NCI-H2081 treated with DMSO at 0.1 percent for 48 hours (cell line): ENCODE results near the gene IL1B.

Experiments used
- DNase-seq: peaks from one replicate; lab custom pipeline; 2025; lab: John Stamatoyannopoulos, UW

IL1B gene

DNA sequence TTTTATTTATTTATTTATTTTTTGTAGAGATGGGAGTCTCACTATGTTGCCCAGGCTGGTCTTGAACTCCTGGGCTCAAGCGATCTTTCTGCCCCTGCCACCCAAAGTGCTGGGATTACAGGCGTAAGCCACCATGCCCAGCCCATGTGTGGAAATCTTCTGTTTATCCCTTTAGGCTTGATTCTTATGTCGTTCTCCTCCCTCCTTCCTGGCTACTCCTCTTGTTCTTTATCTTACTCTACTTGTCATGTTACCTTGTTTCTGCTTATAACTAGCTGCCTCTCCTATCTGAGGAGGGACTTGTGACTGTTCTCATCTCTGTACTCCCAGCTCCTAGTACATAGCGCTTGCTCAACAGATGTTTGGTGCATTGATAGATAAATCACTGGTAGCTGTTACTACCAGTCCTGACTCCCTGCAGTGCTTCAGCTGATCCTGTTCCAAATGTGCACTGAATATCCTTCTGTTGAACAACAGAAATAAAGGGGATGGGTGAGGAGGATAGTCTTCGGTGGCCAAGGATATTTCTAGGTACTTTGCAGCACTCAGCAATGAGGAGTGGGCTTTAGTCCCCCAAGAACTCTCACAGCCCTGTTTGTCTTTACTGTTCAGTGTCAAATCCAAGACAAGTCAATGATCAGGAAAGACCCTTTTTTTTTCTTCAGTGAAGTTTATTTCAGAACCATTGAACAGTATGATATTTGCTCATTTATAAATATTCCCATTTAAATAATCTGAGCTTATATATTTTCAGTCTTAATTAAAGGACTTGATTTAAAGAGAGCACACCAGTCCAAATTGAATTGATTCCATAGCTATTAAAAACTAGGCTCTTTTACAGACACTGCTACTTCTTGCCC is 7.2 kb downstream of the IL1B start:
- no peak for DNase-seq

DNA sequence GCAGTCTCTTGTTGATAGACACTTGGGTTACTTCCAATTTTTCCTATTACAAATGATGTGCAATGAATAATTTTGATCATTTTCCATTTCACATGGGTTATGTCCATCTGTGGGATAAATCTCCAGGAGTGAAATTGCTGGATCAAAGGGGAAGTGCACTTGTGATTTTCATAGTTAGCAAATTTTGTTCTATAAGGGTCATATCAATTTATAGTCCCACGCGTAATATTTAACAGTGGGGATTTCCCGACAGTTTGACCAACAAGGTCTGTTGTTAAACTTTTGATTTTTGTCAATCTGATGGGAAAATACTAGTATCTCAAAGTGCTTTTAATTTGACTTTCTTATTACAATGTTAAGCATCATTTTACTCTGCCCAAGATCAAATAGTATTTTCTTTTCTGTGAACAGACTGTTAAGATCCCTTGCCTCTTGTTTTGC is 8.3 kb downstream of the IL1B start:
- DNase-seq, result no peak

DNA sequence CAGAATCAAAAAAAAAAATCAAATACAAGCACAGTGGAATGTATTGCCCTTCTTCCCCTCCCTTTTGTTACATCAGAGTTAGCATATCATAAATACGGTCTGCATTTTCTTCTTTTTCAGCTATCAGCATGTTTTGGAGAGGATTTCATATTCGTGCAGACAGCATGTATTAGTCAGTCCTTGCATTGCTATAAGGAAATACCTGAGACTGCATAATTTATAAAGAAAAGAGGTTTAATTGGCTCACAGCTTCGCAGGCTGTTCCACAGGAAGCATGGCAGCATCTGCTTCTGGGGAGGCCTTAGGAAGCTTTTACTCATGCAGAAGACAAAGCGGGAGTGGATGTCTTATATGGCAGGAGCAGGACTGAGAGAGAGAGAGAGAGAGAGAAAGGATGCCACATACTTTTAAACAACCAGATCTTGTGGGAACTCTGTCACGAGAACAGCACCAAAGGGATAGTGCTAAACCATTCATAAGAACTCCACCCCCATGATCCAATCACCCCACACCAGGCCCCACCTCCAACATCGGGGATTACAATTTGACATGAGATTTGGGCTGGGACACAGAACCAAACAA is 8.9 kb downstream of the IL1B start:
- no peak for DNase-seq

DNA sequence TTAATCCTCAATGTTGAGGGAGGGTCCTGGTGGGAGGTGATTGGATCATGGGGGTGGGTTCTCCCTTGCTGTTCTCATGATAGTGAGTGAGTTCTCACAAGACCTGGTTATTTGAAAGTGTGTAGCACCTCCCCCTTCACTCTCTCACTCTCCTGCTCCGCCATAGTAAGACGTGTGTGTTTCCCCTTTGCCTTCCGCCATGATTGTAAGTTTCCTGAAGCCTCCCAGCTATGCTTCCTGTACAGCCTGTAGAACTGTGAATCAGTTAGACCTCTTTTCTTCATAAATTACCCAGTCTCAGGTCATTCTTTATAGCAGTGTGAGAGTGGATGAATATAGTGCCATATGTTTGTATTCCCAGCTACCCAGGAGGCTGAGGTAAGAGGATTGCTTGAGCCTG is 9.6 kb downstream of the IL1B start:
- no peak for DNase-seq

DNA sequence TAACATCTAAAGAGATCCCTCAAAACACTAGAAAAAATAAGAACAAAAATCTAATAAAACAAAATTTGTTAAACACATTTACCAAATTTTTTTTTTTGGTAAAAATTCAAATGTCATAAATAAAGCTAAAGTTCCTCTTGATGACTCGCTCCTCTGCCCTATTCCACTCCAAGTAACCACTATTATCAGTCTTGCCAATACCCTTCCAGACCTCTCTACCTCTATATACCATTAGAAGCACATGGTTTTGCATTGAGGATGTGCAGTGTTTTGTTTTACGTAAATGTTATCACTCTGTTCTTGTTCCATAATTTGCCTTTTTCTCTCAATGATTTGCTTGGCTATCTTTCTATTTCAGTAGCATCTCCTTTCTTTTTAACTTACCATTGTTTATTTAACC is 10.9 kb downstream of the IL1B start:
- DNase-seq, result no peak

DNA sequence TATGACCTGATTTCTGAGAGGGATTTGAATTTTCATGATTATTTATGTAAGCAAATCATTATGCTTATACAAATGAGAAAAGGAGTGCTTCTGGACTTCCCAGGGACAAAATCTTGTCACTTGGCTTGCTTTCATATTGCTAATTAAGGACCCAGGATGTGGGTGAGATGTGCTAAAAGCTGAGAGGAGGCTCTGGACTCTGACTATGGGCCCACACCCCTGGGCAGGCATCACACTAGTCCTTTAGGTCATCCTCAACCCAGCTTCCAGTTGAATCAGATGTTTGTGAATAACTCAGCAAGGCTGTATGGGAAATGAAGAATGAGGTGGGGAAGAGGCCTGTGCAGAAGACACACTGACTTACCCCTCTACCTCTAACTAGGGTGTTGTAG is 11.9 kb downstream of the IL1B start:
- no peak for DNase-seq

DNA sequence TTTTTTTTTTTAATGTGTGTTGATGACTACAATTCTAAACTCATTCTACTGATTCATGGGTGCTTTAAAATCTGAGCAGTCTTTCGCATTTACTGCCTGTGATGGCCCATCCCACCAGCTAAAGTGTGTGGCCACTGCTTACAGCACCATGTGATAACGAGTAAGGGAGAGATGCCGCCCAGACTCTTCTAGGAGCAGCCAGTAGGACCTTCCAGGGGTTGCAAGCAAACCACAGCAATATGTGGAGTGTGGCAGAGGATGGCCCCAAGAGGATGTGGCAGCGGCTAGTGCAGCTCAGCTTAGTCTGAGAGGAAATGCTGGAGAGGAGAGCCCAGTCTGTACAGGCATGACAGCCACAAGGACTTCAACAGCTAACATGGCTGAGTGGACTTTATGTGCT is 14.9 kb downstream of the IL1B start:
- no peak for DNase-seq

DNA sequence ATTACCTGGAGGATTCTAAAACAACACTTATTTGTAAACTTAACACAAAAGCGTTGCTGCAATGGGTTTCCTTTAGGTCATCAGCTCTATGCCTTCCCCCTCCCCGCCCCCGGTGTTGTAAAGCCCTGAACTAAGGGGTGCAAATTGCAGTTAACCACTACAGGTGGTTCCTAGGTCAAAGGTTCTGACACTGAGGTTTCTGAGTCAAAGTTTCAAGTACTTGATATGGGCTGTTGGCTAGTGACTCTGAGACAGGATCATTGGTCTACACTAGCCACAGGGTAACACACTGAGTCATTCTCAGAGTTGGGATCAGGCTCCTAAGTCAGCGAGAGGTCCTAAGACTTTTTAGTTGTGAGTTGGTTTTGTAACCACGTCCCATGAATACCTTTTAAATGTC is 15.4 kb downstream of the IL1B start:
- DNase-seq, result no peak

DNA sequence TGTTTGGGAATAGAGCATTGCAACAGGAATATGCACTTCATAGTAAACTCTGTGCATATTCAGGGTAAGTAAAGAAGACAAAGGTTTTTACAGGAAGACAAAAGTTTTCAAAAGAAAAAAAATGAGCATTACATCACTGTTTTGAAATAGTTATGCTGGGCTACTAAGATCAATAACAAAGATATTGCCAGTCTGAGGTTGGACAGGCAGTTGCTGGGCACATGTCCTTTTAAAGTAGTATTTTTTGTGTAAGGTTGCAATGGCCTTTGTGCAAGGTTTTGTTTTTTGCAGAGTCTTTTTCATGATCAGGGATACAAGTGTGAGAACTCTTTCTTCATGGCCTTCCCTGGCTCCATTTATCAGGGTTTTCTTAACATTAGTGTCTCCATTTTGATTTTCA is 16.2 kb downstream of the IL1B start:
- DNase-seq, result no peak

DNA sequence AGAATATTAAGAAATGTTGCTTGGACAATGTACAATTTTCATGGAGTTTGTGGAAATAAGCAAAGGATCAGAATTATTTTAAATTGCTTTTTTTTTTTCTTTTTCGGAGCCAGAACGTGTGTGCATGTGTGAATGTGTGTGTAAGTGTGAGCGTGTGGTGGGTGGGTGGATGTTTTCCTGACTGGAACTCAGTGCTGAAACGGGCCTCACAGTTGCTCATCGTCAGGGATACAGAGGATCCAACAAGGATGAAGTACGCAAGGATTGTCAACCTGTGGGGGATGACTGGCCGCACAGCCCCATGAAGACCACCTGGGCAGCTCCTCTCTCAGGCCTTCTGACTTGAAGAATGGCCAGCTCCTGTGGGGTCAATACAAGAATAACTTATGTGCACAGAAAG is 17.5 kb downstream of the IL1B start:
- DNase-seq, result no peak

DNA sequence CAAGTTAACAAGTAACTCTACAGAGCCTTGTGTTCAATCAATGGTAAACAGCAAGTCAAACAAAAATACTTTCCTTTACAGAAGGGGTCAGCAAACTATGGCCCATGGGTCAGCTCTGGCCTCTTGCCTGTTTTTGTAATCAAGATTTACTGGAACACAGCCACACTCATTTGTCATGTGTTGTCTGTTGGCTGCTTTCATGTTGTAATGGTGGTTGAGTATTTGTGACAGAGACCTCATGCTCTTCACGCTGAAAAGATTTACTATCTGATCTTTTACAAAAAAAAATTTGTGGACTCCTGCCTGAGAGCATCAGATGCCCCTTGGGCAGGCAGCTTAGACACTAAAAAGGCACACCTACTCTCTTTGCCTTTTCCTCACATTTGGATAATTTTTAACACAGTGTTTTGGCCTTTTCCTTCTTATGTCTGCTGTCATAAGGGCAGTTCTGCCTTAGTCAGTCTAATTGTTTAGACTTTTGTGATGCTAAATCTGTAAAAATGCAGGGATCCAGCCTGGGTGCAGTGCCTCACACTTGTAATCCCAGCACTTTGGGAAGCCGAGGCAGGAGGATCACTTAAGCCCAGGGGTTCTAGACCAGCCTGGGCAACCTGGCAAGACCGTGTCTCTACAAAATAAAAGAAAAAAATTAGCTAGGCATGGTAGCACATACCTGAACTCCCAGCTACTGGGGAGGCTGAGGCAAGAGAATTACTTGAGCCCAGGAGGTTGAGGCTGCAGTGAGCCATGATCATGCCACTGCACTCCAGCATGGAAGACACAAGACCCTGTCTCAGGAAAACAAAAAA is 18.3 kb downstream of the IL1B start:
- no peak for DNase-seq

DNA sequence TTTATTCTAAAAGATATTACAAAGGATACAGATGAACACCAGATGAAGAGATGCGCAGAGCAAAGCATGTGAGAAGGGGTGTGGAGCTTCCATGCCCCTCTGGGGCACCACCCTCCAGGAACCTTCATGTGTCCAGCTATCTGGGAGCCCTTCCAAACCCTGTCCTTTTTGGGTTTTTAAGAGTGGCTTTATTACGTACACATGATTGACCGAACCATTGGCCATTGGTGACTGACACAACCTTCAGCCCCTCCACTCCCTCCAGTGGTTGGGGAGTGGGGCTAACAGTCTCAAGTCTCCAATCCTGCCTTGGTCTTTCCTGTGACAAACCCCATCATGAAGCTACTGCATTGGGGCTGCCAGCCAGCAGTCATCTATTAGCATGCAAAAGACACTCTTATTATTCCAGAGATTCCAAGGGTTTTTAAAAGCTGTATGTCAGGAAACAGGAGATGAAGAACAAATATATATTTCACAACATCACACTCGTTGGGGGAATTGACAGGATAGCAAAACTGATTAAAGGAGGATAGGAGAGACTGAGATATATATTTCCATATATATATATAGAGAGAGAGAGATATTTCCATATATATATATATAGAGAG is 19.4 kb downstream of the IL1B start:
- DNase-seq, result no peak

DNA sequence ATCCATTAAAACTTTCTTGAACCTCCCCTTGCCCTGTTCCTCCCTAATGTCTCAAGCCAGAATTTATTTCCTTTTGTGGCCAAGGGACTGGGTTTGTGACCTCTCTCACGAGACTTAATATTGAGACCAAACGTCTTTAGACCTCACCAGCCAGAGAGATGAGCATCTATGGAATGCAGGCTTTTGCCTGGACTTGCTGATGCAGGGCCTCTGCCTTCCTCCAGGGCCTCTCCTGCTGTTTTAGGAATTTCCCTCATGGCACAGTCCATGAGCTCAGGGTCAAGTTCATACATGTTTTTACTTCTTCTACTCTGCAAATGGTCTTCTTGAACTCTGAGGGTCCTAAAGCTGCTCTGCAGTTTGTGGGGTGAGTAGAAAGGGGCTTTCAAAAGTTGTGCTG is 22.3 kb downstream of the IL1B start:
- no peak for DNase-seq

DNA sequence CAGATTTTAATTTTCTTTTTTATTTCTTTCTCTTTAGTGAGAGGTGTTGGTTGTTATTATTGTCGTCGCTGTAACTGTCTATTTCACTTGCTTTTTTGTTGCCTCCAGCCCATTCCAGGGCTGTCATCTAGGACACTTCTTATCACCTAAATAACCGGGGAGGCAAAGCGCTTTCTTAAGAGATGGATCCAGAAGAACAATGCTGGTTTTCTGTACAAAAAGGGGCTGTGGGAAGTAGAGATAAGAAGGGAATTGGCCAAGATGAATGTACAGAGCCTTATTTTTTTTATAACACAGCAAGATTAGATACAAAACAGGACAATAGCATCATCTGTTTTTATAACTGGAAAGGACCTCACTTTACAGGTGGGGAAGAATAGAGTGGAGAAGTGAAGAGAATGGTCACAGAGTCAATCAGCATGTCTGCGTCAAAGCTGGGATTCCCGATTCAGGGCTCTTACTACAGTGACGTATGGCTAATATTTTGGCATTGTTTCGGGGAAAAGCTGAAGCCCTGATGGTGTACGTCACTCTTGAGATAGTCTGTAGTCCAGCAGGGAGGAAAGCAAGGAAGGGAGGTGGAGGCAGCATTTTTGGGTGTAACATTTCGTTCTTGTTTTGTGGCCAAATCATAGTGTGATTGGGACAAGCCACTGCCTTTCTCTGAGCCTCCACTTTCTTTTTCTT is 23.2 kb downstream of the IL1B start:
- DNase-seq, result no peak

DNA sequence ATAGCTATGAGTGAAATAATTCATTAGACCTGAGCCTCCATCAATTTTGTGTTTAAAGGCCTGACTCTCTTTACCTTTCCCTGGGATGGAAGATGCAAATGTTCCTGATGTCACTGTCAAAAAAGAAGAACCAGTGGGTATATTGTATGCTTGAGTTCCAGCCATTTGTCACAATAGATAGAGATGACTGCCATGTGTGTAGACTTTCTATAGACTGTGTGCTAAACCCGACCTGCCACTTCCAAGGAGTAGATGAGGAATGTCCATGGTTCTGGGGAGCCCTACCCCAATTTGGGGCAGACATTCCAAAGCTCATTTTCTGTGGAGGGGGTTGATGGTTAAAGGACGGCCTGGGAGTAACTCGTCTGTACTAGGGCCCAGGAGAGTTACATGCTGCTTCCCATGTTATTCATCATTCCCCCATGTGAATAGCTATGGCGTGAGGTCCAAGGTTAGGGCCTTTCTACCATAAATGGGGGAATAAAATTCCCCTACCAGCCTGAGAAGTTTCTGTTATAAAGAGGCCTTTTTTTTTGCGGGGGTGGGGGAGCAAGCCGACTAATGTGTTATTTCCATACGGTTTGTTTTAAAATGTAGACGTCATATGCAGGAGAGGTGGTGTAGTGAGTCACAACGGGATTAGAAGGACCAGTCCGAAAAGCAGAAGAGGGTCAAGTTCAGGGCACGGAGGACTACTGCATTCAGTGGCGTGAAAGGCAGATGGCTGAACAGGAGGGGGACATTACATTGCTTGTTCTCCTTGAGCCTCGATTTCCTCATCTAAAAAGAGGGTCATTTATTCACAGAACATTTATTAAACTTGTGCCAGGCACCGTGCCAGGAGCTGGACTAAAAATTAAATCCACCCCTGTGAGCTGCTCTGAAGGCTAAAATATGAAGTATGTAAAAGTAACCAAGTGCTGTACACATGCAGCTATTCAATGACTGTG is 24.0 kb downstream of the IL1B start:
- DNase-seq, result no peak

DNA sequence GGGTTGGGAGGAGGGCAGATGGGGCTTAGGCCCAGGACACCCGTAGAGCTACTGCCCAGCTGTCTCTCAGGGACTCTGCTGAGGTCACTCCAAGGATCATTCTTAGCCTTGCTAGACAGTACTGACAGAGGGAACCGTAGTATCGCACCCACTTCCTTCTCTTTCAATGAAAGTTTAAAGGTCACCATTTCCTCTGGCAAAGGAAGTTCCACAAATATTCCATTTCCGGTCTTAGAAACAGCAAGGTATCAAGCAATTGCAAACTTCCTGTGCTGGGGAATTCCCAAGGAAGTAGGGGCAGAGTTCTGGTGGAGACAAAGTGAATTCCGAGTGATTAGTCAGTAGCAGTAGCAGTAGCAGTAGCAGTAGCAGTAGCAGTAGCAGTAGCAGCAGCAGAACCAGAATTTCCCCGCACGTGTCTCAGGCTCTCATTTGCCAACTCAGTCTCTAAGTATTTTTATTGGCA is 24.7 kb downstream of the IL1B start:
- no peak for DNase-seq

DNA sequence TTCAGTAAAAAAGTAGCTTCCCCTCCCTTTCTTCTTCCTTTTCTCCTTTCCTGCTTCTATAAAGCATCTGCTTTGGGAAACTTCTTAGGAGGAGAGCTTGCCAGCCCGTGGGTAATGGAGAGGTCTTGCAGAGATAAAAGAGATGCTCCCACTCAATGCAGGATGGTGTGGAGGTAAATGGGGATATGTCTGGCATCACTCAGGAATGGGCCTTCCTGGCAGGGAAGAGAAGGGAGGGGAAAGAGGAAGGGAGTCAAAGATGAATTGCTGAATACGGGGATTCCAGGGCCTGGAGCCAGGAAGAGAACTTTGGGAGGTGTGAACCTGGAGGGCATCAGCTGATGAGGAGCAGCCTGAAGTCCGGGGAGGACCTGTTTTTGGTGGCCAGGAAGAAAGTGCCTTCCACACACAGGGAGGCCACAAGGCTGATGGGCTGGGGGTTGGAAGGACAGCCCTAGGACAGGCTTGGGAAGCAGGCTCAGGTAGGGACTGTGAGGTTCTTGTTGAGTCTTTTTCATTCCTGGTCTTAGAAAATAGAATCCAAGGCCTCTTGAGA is 25.2 kb downstream of the IL1B start:
- no peak for DNase-seq

DNA sequence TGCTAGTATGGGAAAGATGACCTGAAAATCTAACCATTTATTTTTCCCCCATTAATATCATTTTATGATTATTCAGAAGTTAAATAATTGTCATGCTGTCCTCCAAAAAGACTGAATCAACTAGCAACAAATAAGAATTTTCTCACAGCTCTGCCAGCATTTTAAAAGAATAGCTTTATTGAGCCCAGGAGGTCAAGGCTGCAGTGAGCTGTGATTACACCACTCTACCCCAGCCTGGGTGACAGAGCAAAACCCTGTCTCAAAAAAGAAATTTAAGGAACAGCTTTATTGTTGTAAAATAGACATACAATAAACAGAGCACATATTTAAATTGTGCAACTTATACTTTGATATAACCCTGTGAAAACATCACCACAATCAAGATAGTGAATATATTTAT is 27.5 kb downstream of the IL1B start:
- DNase-seq, result no peak

DNA sequence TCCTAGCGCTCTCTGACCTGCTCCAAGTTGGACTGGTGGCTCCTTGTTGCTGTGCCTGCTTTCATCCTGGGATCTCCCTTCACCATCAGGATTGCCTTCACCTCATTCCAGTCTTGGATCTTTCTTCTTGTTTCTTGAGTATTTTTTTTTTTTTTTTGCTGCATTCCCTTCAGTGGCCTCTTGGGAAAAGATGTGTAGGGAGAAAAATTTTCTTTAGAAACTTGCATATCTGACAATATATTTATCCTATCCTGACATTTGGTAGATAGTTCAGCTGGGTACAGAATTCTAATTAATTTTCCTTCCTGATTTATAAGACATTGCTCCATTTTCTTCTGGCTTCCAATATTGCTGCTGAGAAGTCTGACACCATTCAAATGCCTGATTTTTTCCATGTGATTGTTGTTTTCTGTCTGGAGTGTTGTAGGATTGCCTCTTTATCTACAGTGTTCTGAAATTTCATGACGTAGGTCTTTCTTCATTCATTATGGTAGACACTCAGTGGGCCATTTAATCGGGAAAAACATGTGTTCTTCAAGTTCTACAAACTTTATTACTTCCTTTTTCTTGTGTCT is 29.3 kb downstream of the IL1B start:
- no peak for DNase-seq

DNA sequence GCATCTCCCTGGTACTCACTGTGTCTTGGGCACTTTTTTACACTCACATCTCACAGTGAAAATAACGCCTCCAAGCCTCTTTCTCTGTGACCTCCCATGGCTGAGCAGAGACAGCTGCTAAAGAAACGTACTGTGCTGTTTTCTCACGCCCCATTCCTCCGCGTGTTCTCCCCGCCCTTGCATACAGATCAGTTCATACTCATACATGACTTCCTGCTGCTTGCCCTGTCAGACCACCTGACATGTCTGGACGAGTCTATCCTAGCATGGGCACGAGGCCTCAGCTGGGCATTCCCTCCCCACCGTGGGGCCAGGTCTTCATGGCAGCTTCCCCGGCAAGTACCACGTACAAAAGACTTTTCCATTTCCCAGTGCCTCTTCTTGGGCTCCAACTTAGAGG is 31.0 kb downstream of the IL1B start:
- no peak for DNase-seq
